ENCODE measurements around the gene ZNRF1.
"Not testable (repeated sequence)": the region's sequence is repeated elsewhere in the genome, so short reads cannot be mapped to it uniquely, and the experiment has no call there.

Gene ZNRF1

DNA sequence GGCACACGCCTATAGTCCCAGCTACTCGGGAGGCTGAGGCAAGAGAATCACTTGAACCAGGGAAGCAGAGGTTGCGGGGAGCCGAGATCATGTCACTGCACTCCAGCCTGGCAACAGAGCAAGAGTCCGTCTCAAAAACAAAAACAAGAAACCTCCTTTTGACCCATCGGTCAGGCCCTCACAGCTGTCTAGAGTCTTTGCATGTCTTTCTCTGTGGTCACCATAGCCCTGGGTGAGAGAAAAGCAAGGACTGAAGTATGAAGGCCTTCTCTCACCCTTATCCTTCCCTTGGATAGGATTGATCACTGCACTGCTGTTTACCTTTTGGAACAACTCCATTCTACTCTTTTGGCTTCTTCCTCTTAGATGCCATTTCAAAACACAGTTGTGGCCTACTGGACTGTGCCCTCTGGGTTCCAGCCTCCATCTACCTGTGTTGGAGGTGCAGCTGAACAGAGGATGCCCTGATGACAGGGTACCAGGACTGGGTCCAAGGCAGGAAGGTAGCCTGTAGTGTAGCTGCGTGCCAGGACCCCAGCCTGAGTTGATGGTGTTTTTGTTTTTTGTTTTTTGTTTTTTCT, 80.6 kb downstream of the ZNRF1 start:
- no peak for TF ChIP-seq ZNF274 (IDR thresholded peaks at IDR 0.05; ENCODE audit: low read depth, low read length)
- no peak overlapping the region for H3K4me3 ChIP-seq (ENCODE audit: low read length)

DNA sequence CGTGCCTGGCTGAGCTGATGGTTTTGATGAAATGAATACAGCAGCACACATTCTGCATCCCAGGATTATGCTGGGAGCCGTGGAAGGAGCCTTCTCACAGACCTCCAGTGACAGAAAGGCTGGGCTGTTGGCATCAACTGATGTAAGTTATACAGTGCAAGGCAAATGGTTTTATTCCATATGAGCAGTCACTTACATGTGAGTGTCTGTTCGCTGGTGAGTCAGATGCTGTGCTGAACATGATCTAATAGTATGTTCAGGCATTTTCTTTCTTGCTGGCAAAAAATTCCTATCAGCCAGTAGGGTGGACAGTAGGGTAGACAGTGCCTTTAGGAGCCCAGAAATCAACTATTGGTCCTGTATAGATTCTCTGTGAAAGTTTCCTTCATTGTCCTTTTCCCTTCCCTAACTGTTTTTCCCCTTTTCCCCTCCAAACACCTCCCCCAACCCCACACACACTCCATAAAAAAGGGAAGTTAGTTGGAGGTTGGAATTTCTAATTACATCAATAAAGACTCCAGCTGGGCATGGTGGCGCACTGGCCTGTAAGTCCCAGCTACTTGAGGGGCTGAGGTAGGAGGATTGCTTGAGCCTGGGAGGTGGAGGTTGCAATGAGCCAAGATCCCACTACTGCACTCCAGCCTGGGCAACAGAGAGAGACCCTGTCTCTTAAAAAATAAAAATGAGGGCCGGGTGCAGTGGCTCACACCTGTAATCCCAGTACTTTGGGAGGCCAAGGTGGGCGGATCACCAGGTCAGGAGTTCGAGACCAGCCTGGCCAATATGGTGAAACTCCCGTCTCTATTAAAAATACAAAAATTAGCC, 81.6 kb downstream of the ZNRF1 start:
- no peak for TF ChIP-seq ZNF274 (IDR thresholded peaks at IDR 0.05; ENCODE audit: low read depth, low read length)
- no peak overlapping the region for H3K4me3 ChIP-seq (ENCODE audit: low read length)

GRCh38 chr16:75081179-75081859, 82.5 kb downstream of the ZNRF1 start:
- H3K4me3 ChIP-seq (ENCODE audit: low read length), result no peak overlapping the region

GRCh38 chr16:75083813-75084212, 85.0 kb downstream of the ZNRF1 start:
- no peak overlapping the region for H3K4me3 ChIP-seq (ENCODE audit: low read length)
- TF ChIP-seq ZNF274 (IDR thresholded peaks at IDR 0.05; ENCODE audit: low read depth, low read length), result no peak

More at GRCh38 chr16:75081179-75081859, 82.5 kb downstream of the ZNRF1 start:
- no peak for TF ChIP-seq ZNF274 (IDR thresholded peaks at IDR 0.05; ENCODE audit: low read depth, low read length)

DNA sequence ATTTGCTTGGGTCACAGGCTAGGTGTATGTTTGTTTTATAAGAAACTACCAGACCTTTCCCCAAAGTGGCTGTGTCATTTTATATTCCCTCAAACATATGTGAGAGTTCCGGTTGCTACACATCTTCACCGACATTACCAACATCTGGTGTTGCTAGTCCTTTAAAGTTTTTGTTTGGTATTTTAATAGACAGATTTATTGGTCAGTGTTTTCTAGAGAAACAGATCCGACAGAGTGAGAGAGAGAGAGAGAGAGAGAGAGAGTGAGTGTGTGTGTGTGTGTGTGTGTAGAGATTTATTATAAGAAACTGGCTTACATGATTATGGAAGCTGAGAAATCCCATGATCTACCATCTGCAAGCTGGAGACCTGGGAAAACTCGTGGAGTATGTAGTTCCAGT, 86.7 kb downstream of the ZNRF1 start:
- TF ChIP-seq ZNF274 (IDR thresholded peaks at IDR 0.05; ENCODE audit: low read depth, low read length), result no peak
- no peak overlapping the region for H3K4me3 ChIP-seq (ENCODE audit: low read length)

DNA sequence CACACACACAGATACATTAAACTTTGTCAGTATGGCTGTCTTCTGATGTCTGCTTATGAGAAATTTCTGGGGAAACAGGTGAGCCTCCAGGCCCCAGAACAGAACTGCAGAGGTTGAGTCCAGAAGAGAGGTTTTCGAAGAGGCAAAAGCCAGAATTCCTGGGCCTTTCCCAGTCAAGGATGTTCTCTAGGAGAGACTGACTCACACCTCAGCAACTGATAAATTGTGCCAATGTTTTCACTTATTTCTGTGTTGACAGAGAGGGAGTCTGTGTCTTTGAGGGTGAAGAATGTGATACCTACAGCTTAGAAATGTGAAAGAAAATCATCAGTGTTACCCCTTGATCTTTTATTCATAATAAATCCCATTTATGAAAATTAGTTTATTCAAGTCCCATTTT, 87.5 kb downstream of the ZNRF1 start:
- H3K4me3 ChIP-seq (ENCODE audit: low read length), result no peak overlapping the region
- TF ChIP-seq ZNF274 (IDR thresholded peaks at IDR 0.05; ENCODE audit: low read depth, low read length), result no peak

GRCh38 chr16:75086688-75087374, 88.0 kb downstream of the ZNRF1 start:
- no peak overlapping the region for H3K4me3 ChIP-seq (ENCODE audit: low read length)
- TF ChIP-seq ZNF274 (IDR thresholded peaks at IDR 0.05; ENCODE audit: low read depth, low read length), result no peak

- TF ChIP-seq ZNF274 (IDR thresholded peaks at IDR 0.05; ENCODE audit: low read depth, low read length), result no peak
- no peak overlapping the region for H3K4me3 ChIP-seq (ENCODE audit: low read length)
These were observed 88.7 kb downstream of the ZNRF1 start for GRCh38 chr16:75087375-75087979.

DNA sequence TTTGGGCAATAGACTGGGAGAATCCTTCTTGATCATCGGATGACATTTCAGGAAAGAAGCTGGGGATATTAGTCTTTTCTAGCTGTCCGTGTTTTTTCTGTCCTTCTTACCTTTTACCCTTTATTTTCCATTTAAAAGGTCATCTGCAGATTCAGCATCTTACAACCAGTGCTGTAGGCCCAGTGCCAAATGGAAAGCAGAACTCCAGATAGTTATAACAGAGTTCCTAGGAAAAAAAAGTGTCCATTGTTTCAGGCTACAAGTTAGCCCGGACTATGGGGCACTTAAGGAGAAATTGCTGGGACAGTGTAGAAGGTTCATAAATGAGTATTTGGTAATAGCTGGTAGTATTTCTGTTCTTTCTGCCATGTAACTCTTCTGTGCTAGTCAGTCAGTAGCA, 89.4 kb downstream of the ZNRF1 start:
- H3K4me3 ChIP-seq (ENCODE audit: low read length), result no peak overlapping the region
- TF ChIP-seq ZNF274 (IDR thresholded peaks at IDR 0.05; ENCODE audit: low read depth, low read length), result no peak

GRCh38 chr16:75088934-75089333, 90.1 kb downstream of the ZNRF1 start:
- no peak for TF ChIP-seq ZNF274 (IDR thresholded peaks at IDR 0.05; ENCODE audit: low read depth, low read length)
- H3K4me3 ChIP-seq (ENCODE audit: low read length), result no peak overlapping the region

DNA sequence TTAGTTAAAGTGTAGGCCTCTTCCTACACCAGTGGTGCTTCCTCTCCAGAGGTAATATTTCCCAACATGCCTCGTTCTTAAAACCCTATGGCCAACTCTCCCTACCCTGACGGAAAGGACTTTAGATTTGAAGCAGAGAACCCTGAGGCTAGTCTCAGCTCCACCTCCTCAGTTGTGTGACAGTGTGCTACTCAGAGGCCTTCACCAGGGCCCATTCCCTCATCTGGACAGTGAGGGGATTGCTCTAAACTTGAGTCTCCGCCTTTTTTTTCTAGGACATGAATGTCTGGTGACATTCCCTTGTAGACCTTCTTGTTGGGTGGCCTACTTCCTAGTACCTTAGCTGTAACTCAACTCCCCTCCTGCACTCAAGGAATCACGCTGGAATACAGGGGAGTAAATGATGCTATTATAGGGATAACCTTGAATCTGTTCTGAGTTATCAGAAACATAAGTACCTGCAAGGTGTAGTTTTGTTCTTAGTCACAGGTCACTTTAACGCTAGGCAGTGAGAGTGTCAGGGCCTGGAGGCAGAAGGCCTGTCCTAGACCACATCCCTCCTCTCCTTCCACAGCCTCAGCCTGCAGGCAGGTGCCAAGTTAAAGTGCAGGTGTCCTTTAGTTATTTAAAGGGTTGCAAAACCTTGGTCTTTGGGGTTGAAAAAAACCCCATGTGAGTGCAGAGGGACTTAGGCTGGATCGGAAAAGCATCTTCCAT, 90.8 kb downstream of the ZNRF1 start:
- TF ChIP-seq ZNF274 (IDR thresholded peaks at IDR 0.05; ENCODE audit: low read depth, low read length), result no peak
- no peak overlapping the region for H3K4me3 ChIP-seq (ENCODE audit: low read length)

DNA sequence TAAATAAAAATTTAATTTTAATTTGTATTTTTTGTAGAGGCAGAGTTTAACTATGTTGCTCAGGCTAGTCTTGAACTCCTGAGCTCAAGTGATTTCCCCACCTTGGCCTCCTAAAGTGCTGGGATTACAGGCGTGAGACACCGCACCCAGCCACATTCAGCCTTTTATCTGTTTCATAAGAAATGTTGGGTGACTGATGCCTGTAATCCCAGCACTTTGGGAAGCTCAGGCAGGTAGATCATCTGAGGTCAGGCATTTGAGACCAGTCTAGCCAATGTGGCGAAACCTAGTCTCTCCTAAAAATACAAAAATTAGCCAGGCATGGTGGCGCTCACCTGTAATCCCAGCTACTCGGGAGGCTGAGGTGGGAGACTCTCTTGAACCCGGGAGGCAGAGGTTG, 92.1 kb downstream of the ZNRF1 start:
- H3K4me3 ChIP-seq (ENCODE audit: low read length), result not testable (repeated sequence)

DNA sequence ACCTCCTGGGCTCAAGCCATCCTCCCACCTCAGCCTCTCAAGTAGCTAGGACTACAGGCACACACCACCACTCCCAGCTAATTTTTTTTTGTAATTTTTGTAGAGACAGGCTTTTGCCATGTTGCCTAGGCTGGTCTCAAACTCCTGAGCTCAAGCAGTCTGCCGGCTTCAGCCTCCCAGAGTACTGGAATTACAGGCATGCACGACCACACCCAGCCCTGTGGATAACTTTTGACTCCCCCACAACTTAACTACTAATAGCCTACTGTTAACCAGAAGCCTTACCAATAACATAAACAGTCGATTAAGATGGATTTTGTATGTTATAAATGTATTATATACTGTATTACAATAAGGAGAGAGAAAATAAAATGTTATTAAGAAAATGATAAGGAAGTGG, 92.8 kb downstream of the ZNRF1 start:
- not testable (repeated sequence) for H3K4me3 ChIP-seq (ENCODE audit: low read length)

DNA sequence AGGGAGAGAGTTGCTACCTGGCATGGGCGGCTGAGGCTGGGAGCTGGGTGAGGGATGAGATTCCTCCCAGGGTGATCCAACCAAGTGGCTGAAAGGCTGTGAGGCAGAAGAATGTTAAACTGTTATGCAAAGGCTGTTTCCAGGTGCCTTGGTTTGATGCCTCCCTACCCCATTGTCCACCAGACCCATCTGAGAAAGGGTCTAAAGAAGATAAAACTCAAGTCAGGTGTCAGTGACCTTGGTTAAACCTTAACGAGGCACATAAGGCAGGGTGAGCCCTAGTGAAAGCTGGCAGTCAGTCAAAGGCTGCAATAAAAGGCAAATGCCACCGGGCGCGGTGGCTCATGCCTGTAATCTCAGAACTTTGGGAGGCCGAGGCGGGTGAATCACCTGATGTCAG, 94.0 kb downstream of the ZNRF1 start:
- TF ChIP-seq ZNF274 (IDR thresholded peaks at IDR 0.05; ENCODE audit: low read depth, low read length), result no peak

More for the DNA sequence above, 94.0 kb downstream of the ZNRF1 start:
- H3K4me3 ChIP-seq (ENCODE audit: low read length), result no peak overlapping the region
